ENCODE results near the gene PAPPA2.

PAPPA2 gene

GRCh38 chr1:176693697-176694329 is 230.8 kb downstream of the PAPPA2 start:
- no peak overlapping the region for H3K4me3 ChIP-seq (ENCODE audit: low read depth, low read length, poor library complexity, severe bottlenecking)
- H3K36me3 ChIP-seq (ENCODE audit: insufficient read depth, low read length), result no peaks in the 10 kb centered on the region
- H2AFZ ChIP-seq (ENCODE audit: low read length), result no peak overlapping the region
- no peak overlapping the region for H3K4me2 ChIP-seq (ENCODE audit: low read length)
- no peaks in the 10 kb centered on the region for H3K79me2 ChIP-seq (ENCODE audit: insufficient read depth, low read length)
- no peak overlapping the region for H3K27ac ChIP-seq (ENCODE audit: low read depth, low read length, poor library complexity, severe bottlenecking)
- H3K4me1 ChIP-seq (ENCODE audit: insufficient read depth, low read length, severe bottlenecking), result no peaks in the 10 kb centered on the region
- no peaks in the 10 kb centered on the region for H4K20me1 ChIP-seq (ENCODE audit: insufficient read depth, low read length)
- H3K27me3 ChIP-seq (ENCODE audit: insufficient read depth, low read length), result no peaks in the 10 kb centered on the region
- no peaks in the 10 kb centered on the region for H3K9me2 ChIP-seq (ENCODE audit: low read depth, low read length)
- no peaks in the 10 kb centered on the region for H3K9me3 ChIP-seq (ENCODE audit: low read length)
- no peaks in the 10 kb centered on the region for H3F3A ChIP-seq (ENCODE audit: insufficient read depth, low read length)
- TF ChIP-seq CTCF (IDR thresholded peaks at IDR 0.05; ENCODE audit: low read length), result no peak
- no peak for TF ChIP-seq EZH2 (IDR thresholded peaks at IDR 0.05; ENCODE audit: borderline replicate concordance, low read length)
- H3K9ac ChIP-seq (ENCODE audit: low read length), result no peak overlapping the region

GRCh38 chr1:176694713-176695112 is 231.7 kb downstream of the PAPPA2 start:
- Histone ChIP-seq H2AFZ (ENCODE audit: low read length) (no peak overlapping the region), H3K79me2 (ENCODE audit: insufficient read depth, low read length) (no peaks in the 10 kb centered on the region)
- TF ChIP-seq EZH2 (IDR thresholded peaks at IDR 0.05; ENCODE audit: borderline replicate concordance, low read length) (no peak), CTCF (IDR thresholded peaks at IDR 0.05; ENCODE audit: low read length) (no peak)

GRCh38 chr1:176696109-176696508 is 233.1 kb downstream of the PAPPA2 start:
- H4K20me1 ChIP-seq (ENCODE audit: insufficient read depth, low read length), result no peaks in the 10 kb centered on the region
- H3K27ac ChIP-seq (ENCODE audit: low read depth, low read length, poor library complexity, severe bottlenecking), result no peak overlapping the region
- TF ChIP-seq CTCF (IDR thresholded peaks at IDR 0.05; ENCODE audit: low read length) (no peak), EZH2 (IDR thresholded peaks at IDR 0.05; ENCODE audit: borderline replicate concordance, low read length) (no peak)
- no peaks in the 10 kb centered on the region for H3K36me3 ChIP-seq (ENCODE audit: insufficient read depth, low read length)
- H3K9ac ChIP-seq (ENCODE audit: low read length), result no peak overlapping the region
- no peaks in the 10 kb centered on the region for H3K9me3 ChIP-seq (ENCODE audit: low read length)
- H3K27me3 ChIP-seq (ENCODE audit: insufficient read depth, low read length), result no peaks in the 10 kb centered on the region
- H2AFZ ChIP-seq (ENCODE audit: low read length), result no peak overlapping the region
- H3F3A ChIP-seq (ENCODE audit: insufficient read depth, low read length), result no peaks in the 10 kb centered on the region
- H3K4me3 ChIP-seq (ENCODE audit: low read depth, low read length, poor library complexity, severe bottlenecking), result no peak overlapping the region
- H3K79me2 ChIP-seq (ENCODE audit: insufficient read depth, low read length), result no peaks in the 10 kb centered on the region
- H3K9me2 ChIP-seq (ENCODE audit: low read depth, low read length), result no peaks in the 10 kb centered on the region
- H3K4me1 ChIP-seq (ENCODE audit: insufficient read depth, low read length, severe bottlenecking), result no peaks in the 10 kb centered on the region
- no peak overlapping the region for H3K4me2 ChIP-seq (ENCODE audit: low read length)

More at GRCh38 chr1:176694713-176695112, 231.7 kb downstream of the PAPPA2 start:
- Histone ChIP-seq H3F3A (ENCODE audit: insufficient read depth, low read length) (no peaks in the 10 kb centered on the region), H3K9ac (ENCODE audit: low read length) (no peak overlapping the region), H3K4me2 (ENCODE audit: low read length) (no peak overlapping the region), H3K27me3 (ENCODE audit: insufficient read depth, low read length) (no peaks in the 10 kb centered on the region), H4K20me1 (ENCODE audit: insufficient read depth, low read length) (no peaks in the 10 kb centered on the region), H3K36me3 (ENCODE audit: insufficient read depth, low read length) (no peaks in the 10 kb centered on the region), H3K4me1 (ENCODE audit: insufficient read depth, low read length, severe bottlenecking) (no peaks in the 10 kb centered on the region), H3K27ac (ENCODE audit: low read depth, low read length, poor library complexity, severe bottlenecking) (no peak overlapping the region), H3K9me2 (ENCODE audit: low read depth, low read length) (no peaks in the 10 kb centered on the region), H3K9me3 (ENCODE audit: low read length) (no peaks in the 10 kb centered on the region), H3K4me3 (ENCODE audit: low read depth, low read length, poor library complexity, severe bottlenecking) (no peak overlapping the region)
